Ascending aorta (tissue), 2 donors: ENCODE measurements around the gene IL27RA. TPM values are rescaled to one million over a fixed set of nuclear protein-coding genes. Genes with fewer than 3 reads are reported as not detected.

Experiments used
- DNase-seq, 2 donors: peaks; one replicate each; pipeline ENCODE4 v3.0.0-alpha.2; 2019; ENCODE audit warnings: low spot score in 2 of 2
- H3K27ac ChIP-seq, 2 donors: fragments of 200-600 bp; sonication (generic); one replicate each; pipeline ENCODE4 v1.5.1; 2016 to 2017; ENCODE audit warnings: mild to moderate bottlenecking in 1 of 2
- H3K27me3 ChIP-seq: fragments of 200-600 bp; sonication (generic); one replicate; pipeline ENCODE4 v1.5.1; 2017
- H3K36me3 ChIP-seq, 2 donors: fragments of 200-600 bp; sonication (generic); one replicate each; pipeline ENCODE4 v1.5.1; 2016
- H3K4me1 ChIP-seq, 2 donors: fragments of 200-600 bp; sonication (generic); one replicate each; pipeline ENCODE4 v1.5.1; 2016 to 2017; ENCODE audit warnings: mild to moderate bottlenecking in 1 of 2
- H3K4me3 ChIP-seq, 2 donors: fragments of 200-600 bp; sonication (generic); one replicate each; pipeline ENCODE4 v1.5.1; 2016 to 2017; ENCODE audit warnings: mild to moderate bottlenecking in 1 of 2
- H3K9me3 ChIP-seq, 2 donors: fragments of 200-600 bp; sonication (generic); one replicate each; pipeline ENCODE4 v1.5.1; 2016
- intact Hi-C: fragments of 100-400 bp; cut with DNase I; formaldehyde crosslinking; loops from one replicate; pipeline ENCODE4 v1.15.1; 2023
- total RNA-seq: library from RNA; depleted of rRNA; stranded (reverse); fragments of >200 nt; gene quantifications from one replicate; pipeline ENCODE4 v1.1.0, GENCODE V29; 2016
- TF ChIP-seq, protein P1 (sequence below), 3 experiments: fragments of 200-600 bp in 2 of 3; fragments of 450-650 bp in 1 of 3; sonication (generic) in 2 of 3; IDR thresholded peaks; one replicate each; pipeline ENCODE4 v1.5.1; 2016 to 2019; ENCODE audit warnings: antibody characterized with exemption in 3 of 3, mild to moderate bottlenecking in 1 of 3, moderate library complexity in 1 of 3

The IL27RA gene
- total RNA-seq, 1 donor from 2014 or later = 4.2 TPM

DNA sequence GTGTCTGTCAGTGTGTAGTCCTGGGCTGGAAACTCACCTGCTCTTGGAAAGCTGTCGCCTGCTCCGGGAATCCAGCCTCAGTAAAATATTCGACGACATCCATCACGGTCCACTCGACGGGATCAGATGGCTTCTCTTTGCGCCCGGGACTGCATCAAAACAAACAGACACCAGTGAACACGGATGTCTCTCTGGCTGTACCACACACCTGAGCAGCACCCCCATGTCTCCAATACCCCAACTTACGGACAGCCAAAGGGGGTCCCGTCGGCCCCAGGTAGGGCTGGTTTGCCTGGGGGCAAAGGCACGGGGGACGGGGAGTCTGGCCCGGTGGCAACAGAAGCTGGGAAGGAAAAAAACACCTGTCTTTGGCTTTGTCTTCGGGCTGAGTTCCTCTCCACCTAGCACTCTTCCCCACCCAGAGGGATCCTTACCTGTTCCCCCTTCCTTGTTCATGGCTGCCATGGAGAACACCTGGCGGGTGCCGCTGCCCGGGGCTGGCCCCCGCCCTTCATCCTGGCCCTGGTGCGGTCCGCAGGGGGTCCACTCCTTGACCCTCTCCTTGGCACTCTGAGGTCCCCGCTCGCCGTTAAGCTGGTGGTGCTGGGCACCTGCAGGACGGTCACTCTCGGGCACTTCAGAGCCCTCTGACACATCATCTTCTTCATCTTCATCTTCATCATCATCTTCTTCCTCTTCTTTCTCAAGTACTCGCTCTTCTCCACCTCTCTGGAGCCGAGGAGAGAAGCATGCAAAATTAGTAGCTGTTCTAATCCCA, 57.3 kb downstream of the IL27RA start:
- H3K4me3 ChIP-seq = peak overlapping the region; percentile 80 to 90
- no peak for DNase-seq
- H3K27ac ChIP-seq = peak overlapping the region; percentile 1 to 92
- peaks cover 10 to 12% of the 10 kb centered on the region in 2 donors for H3K36me3 ChIP-seq
- no peaks in the 10 kb centered on the region for H3K27me3 ChIP-seq
- intact Hi-C loops = no loop called here
- H3K9me3 ChIP-seq = peaks cover 5 to 7% of the 10 kb centered on the region in 2 donors
- TF ChIP-seq, protein P1, sequence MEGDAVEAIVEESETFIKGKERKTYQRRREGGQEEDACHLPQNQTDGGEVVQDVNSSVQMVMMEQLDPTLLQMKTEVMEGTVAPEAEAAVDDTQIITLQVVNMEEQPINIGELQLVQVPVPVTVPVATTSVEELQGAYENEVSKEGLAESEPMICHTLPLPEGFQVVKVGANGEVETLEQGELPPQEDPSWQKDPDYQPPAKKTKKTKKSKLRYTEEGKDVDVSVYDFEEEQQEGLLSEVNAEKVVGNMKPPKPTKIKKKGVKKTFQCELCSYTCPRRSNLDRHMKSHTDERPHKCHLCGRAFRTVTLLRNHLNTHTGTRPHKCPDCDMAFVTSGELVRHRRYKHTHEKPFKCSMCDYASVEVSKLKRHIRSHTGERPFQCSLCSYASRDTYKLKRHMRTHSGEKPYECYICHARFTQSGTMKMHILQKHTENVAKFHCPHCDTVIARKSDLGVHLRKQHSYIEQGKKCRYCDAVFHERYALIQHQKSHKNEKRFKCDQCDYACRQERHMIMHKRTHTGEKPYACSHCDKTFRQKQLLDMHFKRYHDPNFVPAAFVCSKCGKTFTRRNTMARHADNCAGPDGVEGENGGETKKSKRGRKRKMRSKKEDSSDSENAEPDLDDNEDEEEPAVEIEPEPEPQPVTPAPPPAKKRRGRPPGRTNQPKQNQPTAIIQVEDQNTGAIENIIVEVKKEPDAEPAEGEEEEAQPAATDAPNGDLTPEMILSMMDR (IDR thresholded peaks at IDR 0.05) = no peak
- peaks cover 3 to 9% of the 10 kb centered on the region in 2 donors for H3K4me1 ChIP-seq

GRCh38 chr19:14089412-14089661, 57.8 kb downstream of the IL27RA start:
- peaks cover 5 to 7% of the 10 kb centered on the region in 2 donors for H3K9me3 ChIP-seq
- intact Hi-C loops = no loop called here
- peaks cover 3 to 9% of the 10 kb centered on the region in 2 donors for H3K4me1 ChIP-seq
- H3K4me3 ChIP-seq = peak overlapping the region; percentile 80 to 90
- no peaks in the 10 kb centered on the region for H3K27me3 ChIP-seq
- peak overlapping the region; percentile 1 to 92 for H3K27ac ChIP-seq
- TF ChIP-seq, protein P1 (IDR thresholded peaks at IDR 0.05) = no peak
- no peak for DNase-seq
- peaks cover 10 to 12% of the 10 kb centered on the region in 2 donors for H3K36me3 ChIP-seq

- H3K9me3 ChIP-seq = peaks cover 5 to 7% of the 10 kb centered on the region in 2 donors
- TF ChIP-seq, protein P1 (IDR thresholded peaks at IDR 0.05) = peak in 1 of 3 experiments; percentile 30
- peak overlapping the region; percentile 52 to 92 for H3K27ac ChIP-seq
- no peaks in the 10 kb centered on the region for H3K27me3 ChIP-seq
- peaks cover 10 to 12% of the 10 kb centered on the region in 2 donors for H3K36me3 ChIP-seq
- intact Hi-C loops = loop anchor here (2.0 kb wide), 2 partner anchors 17 to 29 kb away; no protein-coding TSS in a partner anchor
- H3K4me1 ChIP-seq = peaks cover 3 to 9% of the 10 kb centered on the region in 2 donors
- DNase-seq = peak in 1 of 2 donors; percentile 77
- peak overlapping the region; percentile 80 to 90 for H3K4me3 ChIP-seq
These were observed 58.3 kb downstream of the IL27RA start for GRCh38 chr19:14089662-14090508.

- TF ChIP-seq, protein P1 (IDR thresholded peaks at IDR 0.05) = no peak
- intact Hi-C loops = loop anchor here (1.0 to 2.0 kb wide), 3 partner anchors 16 to 46 kb away; partner anchors contain the start of gene ASF1B
- peak in 1 of 2 donors; percentile 96 for DNase-seq
- H3K9me3 ChIP-seq = peaks cover 5 to 7% of the 10 kb centered on the region in 2 donors
- H3K27me3 ChIP-seq = no peaks in the 10 kb centered on the region
- peak within 1 kb of the TSS; percentile 80 to 90 for H3K4me3 ChIP-seq
- H3K36me3 ChIP-seq = peaks cover 10 to 12% of the 10 kb centered on the region in 2 donors
- peak within 1 kb of the TSS; percentile 92 to 94 for H3K27ac ChIP-seq
- peaks cover 3 to 9% of the 10 kb centered on the region in 2 donors for H3K4me1 ChIP-seq
These were observed 59.0 kb downstream of the IL27RA start, which contains the start of gene SAMD1 for GRCh38 chr19:14090509-14091080. Gene SAMD1, minus strand, starts transcription at chr19:14090751.

DNA sequence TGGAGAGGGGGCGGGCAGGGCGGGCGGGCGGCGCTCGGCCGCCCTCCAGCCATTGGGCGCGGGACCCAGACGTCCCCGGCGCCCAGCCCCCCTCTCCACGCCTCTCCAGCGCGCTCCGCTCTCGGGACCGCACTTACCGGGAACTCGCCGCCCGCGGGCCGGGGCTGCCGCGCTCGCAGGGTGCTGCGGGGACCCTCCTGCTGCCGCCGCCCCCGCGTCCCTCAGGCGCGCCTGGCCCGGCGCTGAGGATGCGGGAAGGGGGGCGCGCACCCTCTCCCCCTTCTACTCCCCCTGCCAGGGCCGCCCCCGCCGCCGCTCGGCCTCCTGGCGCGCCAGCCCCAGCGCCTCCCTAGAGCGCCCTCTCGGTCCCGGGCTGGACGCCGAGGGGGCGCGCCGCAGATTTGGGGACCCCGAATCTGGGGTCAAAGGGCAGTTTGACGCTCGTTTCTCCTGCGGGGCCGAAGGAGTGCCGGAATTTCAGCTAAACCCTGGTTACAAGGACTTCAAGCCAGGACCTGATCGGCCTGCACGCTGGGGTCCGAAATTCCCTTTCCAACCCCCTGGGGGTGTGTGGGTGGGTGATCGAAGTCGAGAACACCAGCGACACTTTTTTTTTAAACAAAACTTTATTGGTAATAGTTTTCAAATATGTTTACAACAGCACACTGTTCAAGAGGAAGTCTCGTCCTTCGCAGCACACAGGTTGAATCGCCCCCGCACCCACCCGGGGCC, 59.7 kb downstream of the IL27RA start:
- H3K36me3 ChIP-seq = peaks cover 11 to 15% of the 10 kb centered on the region in 2 donors
- H3K9me3 ChIP-seq = peaks cover 5 to 7% of the 10 kb centered on the region in 2 donors
- intact Hi-C loops = loop anchor here (1.0 to 2.0 kb wide), 3 partner anchors 16 to 45 kb away; partner anchors contain the start of gene ASF1B
- H3K4me1 ChIP-seq = peaks cover 3 to 9% of the 10 kb centered on the region in 2 donors
- DNase-seq = peak in 1 of 2 donors; percentile 77
- H3K4me3 ChIP-seq = peak overlapping the region; percentile 80 to 90
- TF ChIP-seq, protein P1 (IDR thresholded peaks at IDR 0.05) = peak; percentile 3 to 23 (median 13)
- H3K27me3 ChIP-seq = no peaks in the 10 kb centered on the region
- H3K27ac ChIP-seq = peak overlapping the region; percentile 92 to 94
